Heart left ventricle (tissue), 13 donors: Measurements from ENCODE around the gene CALM1.

Experiments used
- POLR2A ChIP-seq, 2 donors: fragments of 450-650 bp; IDR thresholded peaks; one replicate each; pipeline ENCODE4 v1.6.1; 2017; ENCODE audit warnings: antibody characterized with exemption in 2 of 2, mild to moderate bottlenecking in 2 of 2, moderate library complexity in 2 of 2
- TF ChIP-seq, protein P1 (sequence below), 12 donors: fragments of 200-600 bp; sonication (generic) in 4 of 12; IDR thresholded peaks; one replicate each; pipeline versions ENCODE4 v1.5.0 to v1.8.0; 2018 to 2022; ENCODE audit warnings: antibody characterized with exemption in 12 of 12, mild to moderate bottlenecking in 5 of 12
- donor health status: ischemic (EF 13 %, LVEDD 7.1; RV severe dilation, severe dysfunction).
- donor health status: DM: no; HTN: yes; CAD: no.
- donor health status: DM: no; HTN: no; CAD: no.
- donor health status: ischemic (EF 25% LVEDD 6.9; RV normal size, moderate dysfunction).
- donor health status: ischemic (EF 25% LVEDD 5.7; RV mildly dilated, moderate dysfunction).
- donor health status: ischemic (EF 35%, LVEDD 5.7; RV mildly dilated, moderate dysfunction).
- donor health status: nonischemic (EF 11% LVEDD 7.7; RV severe dilation, severe dysfunction).
- donor health status: DM: yes; HTN: yes; CAD: no.
- donor health status: PGD.
- donor health status: ischemic (EF 29% LVEDD 5.4; RV normal size, mild dysfunction).
- donor health status: nonischemic (EF 23%, LVEDD 6.1; RV moderate dilation, normal function).

DNA sequence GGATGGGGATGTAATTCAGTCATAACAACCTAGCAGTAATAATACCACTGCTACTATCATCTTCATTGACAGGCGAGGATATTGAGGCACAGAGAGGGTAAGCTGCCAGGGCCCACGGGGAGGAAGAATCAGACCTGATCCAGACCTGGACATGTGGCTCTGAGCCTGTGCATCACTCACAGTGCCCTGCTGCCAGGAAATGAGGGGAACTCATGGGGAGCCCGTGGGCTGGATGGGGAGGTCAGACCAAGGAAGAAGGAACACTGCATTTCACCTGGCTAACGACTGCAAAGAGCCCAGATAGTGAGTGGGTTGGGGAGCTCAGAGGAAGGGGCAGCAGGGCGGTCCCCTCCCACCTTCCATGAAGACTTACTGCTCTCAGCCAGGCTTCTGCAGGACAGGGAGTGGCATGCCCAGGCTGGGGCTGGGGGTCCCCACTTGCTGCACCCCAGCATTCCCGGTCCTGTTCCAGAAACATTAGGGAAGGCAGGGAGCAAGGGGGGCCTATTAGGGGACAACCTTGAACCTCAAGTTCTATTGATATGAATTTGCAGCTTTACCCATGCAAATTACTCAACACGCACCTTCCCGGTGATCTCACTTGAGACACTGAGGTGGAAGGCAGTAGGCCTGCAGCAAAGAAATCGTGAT, 37.7 kb downstream of the CALM1 start:
- TF ChIP-seq, protein P1, sequence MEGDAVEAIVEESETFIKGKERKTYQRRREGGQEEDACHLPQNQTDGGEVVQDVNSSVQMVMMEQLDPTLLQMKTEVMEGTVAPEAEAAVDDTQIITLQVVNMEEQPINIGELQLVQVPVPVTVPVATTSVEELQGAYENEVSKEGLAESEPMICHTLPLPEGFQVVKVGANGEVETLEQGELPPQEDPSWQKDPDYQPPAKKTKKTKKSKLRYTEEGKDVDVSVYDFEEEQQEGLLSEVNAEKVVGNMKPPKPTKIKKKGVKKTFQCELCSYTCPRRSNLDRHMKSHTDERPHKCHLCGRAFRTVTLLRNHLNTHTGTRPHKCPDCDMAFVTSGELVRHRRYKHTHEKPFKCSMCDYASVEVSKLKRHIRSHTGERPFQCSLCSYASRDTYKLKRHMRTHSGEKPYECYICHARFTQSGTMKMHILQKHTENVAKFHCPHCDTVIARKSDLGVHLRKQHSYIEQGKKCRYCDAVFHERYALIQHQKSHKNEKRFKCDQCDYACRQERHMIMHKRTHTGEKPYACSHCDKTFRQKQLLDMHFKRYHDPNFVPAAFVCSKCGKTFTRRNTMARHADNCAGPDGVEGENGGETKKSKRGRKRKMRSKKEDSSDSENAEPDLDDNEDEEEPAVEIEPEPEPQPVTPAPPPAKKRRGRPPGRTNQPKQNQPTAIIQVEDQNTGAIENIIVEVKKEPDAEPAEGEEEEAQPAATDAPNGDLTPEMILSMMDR (IDR thresholded peaks at IDR 0.05), result no peak
- no peak for TF ChIP-seq POLR2A (IDR thresholded peaks at IDR 0.05)
